ENCODE results near the gene DMAC2. TPM values are rescaled to one million over a fixed set of nuclear protein-coding genes. Genes with fewer than 3 reads are reported as not detected.

The DMAC2 gene
- total RNA-seq, 1 experiment from 2014 or later = 77.6 TPM

DNA sequence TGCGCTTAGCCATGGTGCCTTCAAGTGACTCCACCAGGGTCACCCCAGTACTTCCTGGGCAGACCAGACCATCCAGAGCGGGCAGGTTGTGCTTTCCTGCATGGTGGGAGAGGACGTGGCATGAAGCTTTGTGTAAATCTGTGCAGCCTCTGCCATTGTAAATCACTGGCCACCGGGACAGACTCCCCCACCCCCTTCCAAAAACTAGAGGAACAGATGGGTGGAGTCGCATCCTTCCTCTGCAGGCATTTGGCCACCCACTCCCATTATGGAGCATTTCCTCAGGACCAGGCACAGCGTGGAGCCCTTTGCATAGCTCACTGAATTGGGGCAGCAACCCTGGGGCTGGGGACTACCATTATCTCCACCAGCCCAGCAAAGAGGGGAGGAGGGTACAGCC lies 33.9 kb downstream of the DMAC2 start:
- Mint-ChIP-seq H3K9me3 (no peaks in the 10 kb centered on the region), H3K4me1 (peaks cover 13% of the 10 kb centered on the region), H3K4me3 (no peak overlapping the region), H3K36me3 (no peaks in the 10 kb centered on the region), H3K27me3 (ENCODE audit: low read depth) (no peaks in the 10 kb centered on the region), H3K27ac (no peak overlapping the region)
- ChIA-PET POLR2A (interaction anchor here (0.6 kb wide), 1 partner anchor 96 kb away, joined by 4 read pairs; the partner anchor contains the start of gene CCDC97), CTCF (interaction anchor here (0.6 to 1.4 kb wide), 3 partner anchors 54 to 158 kb away, joined by 3 to 6 read pairs (median 4); no protein-coding TSS in a partner anchor)
- ATAC-seq (no peak), DNase-seq (ENCODE audit: low spot score) (no peak)
- TF ChIP-seq ZNF396 (CRISPR knock-in tag; IDR thresholded peaks at IDR 0.05; ENCODE audit: borderline replicate concordance) = no peak
- no peak for TF ChIP-seq MXD4 (CRISPR knock-in tag; IDR thresholded peaks at IDR 0.05; ENCODE audit: borderline replicate concordance)
- TF ChIP-seq EMX1 (CRISPR knock-in tag; IDR thresholded peaks at IDR 0.05) = no peak
- TF ChIP-seq NFATC4 (CRISPR knock-in tag; IDR thresholded peaks at IDR 0.05) = no peak
- no peak for TF ChIP-seq JUN (CRISPR knock-in tag; IDR thresholded peaks at IDR 0.05)
- TF ChIP-seq, protein P1, sequence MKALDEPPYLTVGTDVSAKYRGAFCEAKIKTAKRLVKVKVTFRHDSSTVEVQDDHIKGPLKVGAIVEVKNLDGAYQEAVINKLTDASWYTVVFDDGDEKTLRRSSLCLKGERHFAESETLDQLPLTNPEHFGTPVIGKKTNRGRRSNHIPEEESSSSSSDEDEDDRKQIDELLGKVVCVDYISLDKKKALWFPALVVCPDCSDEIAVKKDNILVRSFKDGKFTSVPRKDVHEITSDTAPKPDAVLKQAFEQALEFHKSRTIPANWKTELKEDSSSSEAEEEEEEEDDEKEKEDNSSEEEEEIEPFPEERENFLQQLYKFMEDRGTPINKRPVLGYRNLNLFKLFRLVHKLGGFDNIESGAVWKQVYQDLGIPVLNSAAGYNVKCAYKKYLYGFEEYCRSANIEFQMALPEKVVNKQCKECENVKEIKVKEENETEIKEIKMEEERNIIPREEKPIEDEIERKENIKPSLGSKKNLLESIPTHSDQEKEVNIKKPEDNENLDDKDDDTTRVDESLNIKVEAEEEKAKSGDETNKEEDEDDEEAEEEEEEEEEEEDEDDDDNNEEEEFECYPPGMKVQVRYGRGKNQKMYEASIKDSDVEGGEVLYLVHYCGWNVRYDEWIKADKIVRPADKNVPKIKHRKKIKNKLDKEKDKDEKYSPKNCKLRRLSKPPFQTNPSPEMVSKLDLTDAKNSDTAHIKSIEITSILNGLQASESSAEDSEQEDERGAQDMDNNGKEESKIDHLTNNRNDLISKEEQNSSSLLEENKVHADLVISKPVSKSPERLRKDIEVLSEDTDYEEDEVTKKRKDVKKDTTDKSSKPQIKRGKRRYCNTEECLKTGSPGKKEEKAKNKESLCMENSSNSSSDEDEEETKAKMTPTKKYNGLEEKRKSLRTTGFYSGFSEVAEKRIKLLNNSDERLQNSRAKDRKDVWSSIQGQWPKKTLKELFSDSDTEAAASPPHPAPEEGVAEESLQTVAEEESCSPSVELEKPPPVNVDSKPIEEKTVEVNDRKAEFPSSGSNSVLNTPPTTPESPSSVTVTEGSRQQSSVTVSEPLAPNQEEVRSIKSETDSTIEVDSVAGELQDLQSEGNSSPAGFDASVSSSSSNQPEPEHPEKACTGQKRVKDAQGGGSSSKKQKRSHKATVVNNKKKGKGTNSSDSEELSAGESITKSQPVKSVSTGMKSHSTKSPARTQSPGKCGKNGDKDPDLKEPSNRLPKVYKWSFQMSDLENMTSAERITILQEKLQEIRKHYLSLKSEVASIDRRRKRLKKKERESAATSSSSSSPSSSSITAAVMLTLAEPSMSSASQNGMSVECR (CRISPR knock-in tag; IDR thresholded peaks at IDR 0.05; ENCODE audit: borderline replicate concordance) = no peak
- TF ChIP-seq GABPB1 (CRISPR knock-in tag; IDR thresholded peaks at IDR 0.05) = no peak
- no peak for TF ChIP-seq ZNF671 (CRISPR knock-in tag; IDR thresholded peaks at IDR 0.05)
- TF ChIP-seq PRRX2 (CRISPR knock-in tag; IDR thresholded peaks at IDR 0.05) = no peak
- TF ChIP-seq MYBL2 (CRISPR knock-in tag; IDR thresholded peaks at IDR 0.05) = no peak
- no peak for TF ChIP-seq NFYB (CRISPR knock-in tag; conservative IDR thresholded peaks at IDR 0.05; ENCODE audit: low read depth)
- no peak for TF ChIP-seq SP1 (CRISPR knock-in tag; conservative IDR thresholded peaks at IDR 0.05)
- no peak for TF ChIP-seq GTF2I (CRISPR knock-in tag; conservative IDR thresholded peaks at IDR 0.05)

DNA sequence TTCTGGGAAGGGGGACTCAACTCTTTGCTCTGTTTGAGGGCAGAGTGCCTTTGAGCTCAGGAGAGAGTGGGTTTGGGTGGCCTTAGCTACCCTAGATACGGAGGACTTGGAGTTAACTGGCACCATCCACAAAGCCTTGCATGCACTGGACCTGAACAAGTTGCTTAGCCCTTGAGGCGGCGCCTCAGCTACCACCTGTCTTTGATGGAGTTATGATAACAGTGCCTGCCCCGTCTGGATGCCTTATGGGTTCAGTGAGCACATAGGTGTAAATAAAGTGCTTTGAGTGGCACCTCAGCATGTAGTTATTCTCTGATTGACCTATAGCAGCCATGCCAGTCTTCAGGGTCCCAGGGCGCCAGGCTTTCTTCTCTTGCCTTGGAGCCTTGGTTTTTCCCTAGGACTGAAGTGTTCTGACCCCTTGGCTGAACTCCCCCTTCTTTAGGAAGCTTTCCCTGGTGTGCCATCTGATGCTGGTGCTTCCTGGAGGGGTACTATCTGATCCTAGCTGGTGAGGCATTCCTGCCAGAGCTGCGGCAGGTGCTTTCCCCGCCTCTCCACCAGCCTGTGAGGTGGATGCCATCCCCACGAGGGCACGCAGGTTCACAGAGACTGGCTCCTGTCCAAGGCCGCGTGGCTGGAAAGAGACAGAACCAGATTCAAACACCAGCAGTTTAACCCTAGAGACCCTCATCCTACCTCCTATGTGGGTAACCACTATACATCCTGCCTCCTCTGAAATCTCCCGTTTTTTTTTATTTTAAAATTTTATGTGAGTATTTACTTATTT lies 36.3 kb downstream of the DMAC2 start:
- POLR2A ChIA-PET = no interaction called here
- TF ChIP-seq RELA (CRISPR knock-in tag; IDR thresholded peaks at IDR 0.05; ENCODE audit: borderline replicate concordance) (no peak), JUN (CRISPR knock-in tag; IDR thresholded peaks at IDR 0.05) (no peak), GTF2I (CRISPR knock-in tag; conservative IDR thresholded peaks at IDR 0.05) (no peak), NFE2L1 (CRISPR knock-in tag; IDR thresholded peaks at IDR 0.05) (no peak), FOXJ3 (CRISPR knock-in tag; IDR thresholded peaks at IDR 0.05; ENCODE audit: borderline replicate concordance) (no peak), FOXP1 (CRISPR knock-in tag; IDR thresholded peaks at IDR 0.05; ENCODE audit: borderline replicate concordance) (no peak), IRF2 (CRISPR knock-in tag; IDR thresholded peaks at IDR 0.05; ENCODE audit: borderline replicate concordance, low read depth) (no peak), TEAD4 (CRISPR knock-in tag; IDR thresholded peaks at IDR 0.05) (no peak)
- TF ChIP-seq, protein P1 (CRISPR knock-in tag; IDR thresholded peaks at IDR 0.05; ENCODE audit: borderline replicate concordance) = no peak
- TF ChIP-seq, protein P2, sequence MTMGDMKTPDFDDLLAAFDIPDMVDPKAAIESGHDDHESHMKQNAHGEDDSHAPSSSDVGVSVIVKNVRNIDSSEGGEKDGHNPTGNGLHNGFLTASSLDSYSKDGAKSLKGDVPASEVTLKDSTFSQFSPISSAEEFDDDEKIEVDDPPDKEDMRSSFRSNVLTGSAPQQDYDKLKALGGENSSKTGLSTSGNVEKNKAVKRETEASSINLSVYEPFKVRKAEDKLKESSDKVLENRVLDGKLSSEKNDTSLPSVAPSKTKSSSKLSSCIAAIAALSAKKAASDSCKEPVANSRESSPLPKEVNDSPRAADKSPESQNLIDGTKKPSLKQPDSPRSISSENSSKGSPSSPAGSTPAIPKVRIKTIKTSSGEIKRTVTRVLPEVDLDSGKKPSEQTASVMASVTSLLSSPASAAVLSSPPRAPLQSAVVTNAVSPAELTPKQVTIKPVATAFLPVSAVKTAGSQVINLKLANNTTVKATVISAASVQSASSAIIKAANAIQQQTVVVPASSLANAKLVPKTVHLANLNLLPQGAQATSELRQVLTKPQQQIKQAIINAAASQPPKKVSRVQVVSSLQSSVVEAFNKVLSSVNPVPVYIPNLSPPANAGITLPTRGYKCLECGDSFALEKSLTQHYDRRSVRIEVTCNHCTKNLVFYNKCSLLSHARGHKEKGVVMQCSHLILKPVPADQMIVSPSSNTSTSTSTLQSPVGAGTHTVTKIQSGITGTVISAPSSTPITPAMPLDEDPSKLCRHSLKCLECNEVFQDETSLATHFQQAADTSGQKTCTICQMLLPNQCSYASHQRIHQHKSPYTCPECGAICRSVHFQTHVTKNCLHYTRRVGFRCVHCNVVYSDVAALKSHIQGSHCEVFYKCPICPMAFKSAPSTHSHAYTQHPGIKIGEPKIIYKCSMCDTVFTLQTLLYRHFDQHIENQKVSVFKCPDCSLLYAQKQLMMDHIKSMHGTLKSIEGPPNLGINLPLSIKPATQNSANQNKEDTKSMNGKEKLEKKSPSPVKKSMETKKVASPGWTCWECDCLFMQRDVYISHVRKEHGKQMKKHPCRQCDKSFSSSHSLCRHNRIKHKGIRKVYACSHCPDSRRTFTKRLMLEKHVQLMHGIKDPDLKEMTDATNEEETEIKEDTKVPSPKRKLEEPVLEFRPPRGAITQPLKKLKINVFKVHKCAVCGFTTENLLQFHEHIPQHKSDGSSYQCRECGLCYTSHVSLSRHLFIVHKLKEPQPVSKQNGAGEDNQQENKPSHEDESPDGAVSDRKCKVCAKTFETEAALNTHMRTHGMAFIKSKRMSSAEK (CRISPR knock-in tag; IDR thresholded peaks at IDR 0.05; ENCODE audit: borderline replicate concordance) = no peak
- TF ChIP-seq, protein P3, sequence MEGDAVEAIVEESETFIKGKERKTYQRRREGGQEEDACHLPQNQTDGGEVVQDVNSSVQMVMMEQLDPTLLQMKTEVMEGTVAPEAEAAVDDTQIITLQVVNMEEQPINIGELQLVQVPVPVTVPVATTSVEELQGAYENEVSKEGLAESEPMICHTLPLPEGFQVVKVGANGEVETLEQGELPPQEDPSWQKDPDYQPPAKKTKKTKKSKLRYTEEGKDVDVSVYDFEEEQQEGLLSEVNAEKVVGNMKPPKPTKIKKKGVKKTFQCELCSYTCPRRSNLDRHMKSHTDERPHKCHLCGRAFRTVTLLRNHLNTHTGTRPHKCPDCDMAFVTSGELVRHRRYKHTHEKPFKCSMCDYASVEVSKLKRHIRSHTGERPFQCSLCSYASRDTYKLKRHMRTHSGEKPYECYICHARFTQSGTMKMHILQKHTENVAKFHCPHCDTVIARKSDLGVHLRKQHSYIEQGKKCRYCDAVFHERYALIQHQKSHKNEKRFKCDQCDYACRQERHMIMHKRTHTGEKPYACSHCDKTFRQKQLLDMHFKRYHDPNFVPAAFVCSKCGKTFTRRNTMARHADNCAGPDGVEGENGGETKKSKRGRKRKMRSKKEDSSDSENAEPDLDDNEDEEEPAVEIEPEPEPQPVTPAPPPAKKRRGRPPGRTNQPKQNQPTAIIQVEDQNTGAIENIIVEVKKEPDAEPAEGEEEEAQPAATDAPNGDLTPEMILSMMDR (IDR thresholded peaks at IDR 0.05) = no peak

More for the DNA sequence above, 36.3 kb downstream of the DMAC2 start:
- Mint-ChIP-seq H3K36me3 (no peaks in the 10 kb centered on the region), H3K27ac (no peak overlapping the region), H3K27me3 (ENCODE audit: low read depth) (no peaks in the 10 kb centered on the region), H3K4me3 (no peak overlapping the region), H3K9me3 (no peaks in the 10 kb centered on the region), H3K4me1 (peaks cover 17% of the 10 kb centered on the region)
- CTCF ChIA-PET = no interaction called here
- no peak for DNase-seq (ENCODE audit: low spot score)
- ATAC-seq = no peak
